Activated B cell treated with CpG ODN at 0.5 μM for 24 hours (primary cell): ENCODE results near the gene KEAP1. TPM values are rescaled to one million over a fixed set of nuclear protein-coding genes. Genes with fewer than 3 reads are reported as not detected.
A peak's percentile ranks its signal among the peaks of the same experiment; 100 is the strongest.

Source experiments
- ATAC-seq: fragments of 200-7000 bp; cut with Tn5 transposase; one replicate; pipeline ENCODE4 v1.10.0; 2021; ENCODE audit warnings: low read depth, mild to moderate bottlenecking, moderate library complexity
- CTCF ChIA-PET: fragments of 350-600 bp; sonication (Branson Sonifier 250); formaldehyde crosslinking; loops from one replicate; lab custom pipeline; 2021; ENCODE audit warnings: antibody characterized with exemption; lab: Charles Lee
- POLR2A ChIA-PET: fragments of 350-600 bp; sonication (Branson Sonifier 250); formaldehyde crosslinking; loops from one replicate; lab custom pipeline; 2021; ENCODE audit warnings: antibody characterized with exemption; lab: Charles Lee
- DNase-seq: peaks from one replicate; pipeline ENCODE4 v3.0.0; 2022
- H3K27ac Mint-ChIP-seq: one replicate; pipeline ENCODE4 v1.8.0; 2020; ENCODE audit warnings: mixed read lengths
- H3K27me3 Mint-ChIP-seq: one replicate; pipeline ENCODE4 v1.8.0; 2021; ENCODE audit warnings: mixed read lengths
- H3K36me3 Mint-ChIP-seq: one replicate; pipeline ENCODE4 v1.8.0; 2021; ENCODE audit warnings: low read depth, mixed read lengths
- H3K4me1 Mint-ChIP-seq: one replicate; pipeline ENCODE4 v1.8.0; 2021; ENCODE audit warnings: mixed read lengths
- H3K4me3 Mint-ChIP-seq: one replicate; pipeline ENCODE4 v1.8.0; 2020; ENCODE audit warnings: mild to moderate bottlenecking, mixed read lengths
- H3K9me3 Mint-ChIP-seq: one replicate; pipeline ENCODE4 v1.8.0; 2020; ENCODE audit warnings: mixed read lengths
- intact Hi-C: fragments of 100-400 bp; cut with micrococcal nuclease; formaldehyde crosslinking; loops from one replicate; pipeline ENCODE4 v1.15.1; 2024
- total RNA-seq: library from RNA; stranded (reverse); gene quantifications from 2 replicates; pipeline ENCODE4 v1.2.3, GENCODE V29; 2022
- TF ChIP-seq, protein P1 (sequence below): fragments of 200-600 bp; IDR thresholded peaks from one replicate; pipeline ENCODE4 v1.8.0; 2022; ENCODE audit warnings: antibody characterized with exemption, mild to moderate bottlenecking

The KEAP1 gene
- total RNA-seq, 1 donor from 2014 or later: 38.9 TPM

DNA sequence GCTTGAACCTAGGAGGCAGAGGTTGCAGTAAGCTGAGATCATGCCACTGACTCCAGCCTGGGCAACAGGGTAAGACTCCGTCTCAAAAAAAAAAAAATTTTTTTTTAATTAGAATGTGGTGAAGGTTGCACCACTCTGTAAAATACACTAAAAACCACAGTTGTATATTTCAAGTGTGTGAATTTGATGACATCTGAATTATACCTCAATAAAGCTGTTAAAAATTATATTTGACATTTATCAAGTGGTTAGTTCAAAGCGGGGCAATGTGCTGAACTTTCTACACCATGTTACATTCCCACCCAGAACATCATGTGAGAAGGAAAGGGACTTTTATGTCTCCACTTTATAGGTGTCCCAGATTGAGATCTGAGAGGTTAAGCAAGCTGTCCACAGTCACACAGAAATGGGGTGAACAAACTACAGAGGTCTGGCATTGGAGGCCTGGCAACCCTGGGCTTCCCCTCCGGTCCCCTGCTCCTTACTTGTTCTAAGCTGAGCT is 20.0 kb upstream of the KEAP1 start:
- Mint-ChIP-seq H3K4me3 (no peak overlapping the region), H3K9me3 (no peaks in the 10 kb centered on the region), H3K4me1 (peaks cover 13% of the 10 kb centered on the region), H3K36me3 (no peaks in the 10 kb centered on the region), H3K27ac (no peak overlapping the region), H3K27me3 (peaks cover 19% of the 10 kb centered on the region)
- no peak for ATAC-seq
- ChIA-PET CTCF (no interaction called here), POLR2A (interaction anchor here (0.6 to 0.7 kb wide), 2 partner anchors 23 to 39 kb away, joined by 4 to 7 read pairs; no protein-coding TSS in a partner anchor)
- no peak for DNase-seq
- intact Hi-C loops: no loop called here
- TF ChIP-seq, protein P1, sequence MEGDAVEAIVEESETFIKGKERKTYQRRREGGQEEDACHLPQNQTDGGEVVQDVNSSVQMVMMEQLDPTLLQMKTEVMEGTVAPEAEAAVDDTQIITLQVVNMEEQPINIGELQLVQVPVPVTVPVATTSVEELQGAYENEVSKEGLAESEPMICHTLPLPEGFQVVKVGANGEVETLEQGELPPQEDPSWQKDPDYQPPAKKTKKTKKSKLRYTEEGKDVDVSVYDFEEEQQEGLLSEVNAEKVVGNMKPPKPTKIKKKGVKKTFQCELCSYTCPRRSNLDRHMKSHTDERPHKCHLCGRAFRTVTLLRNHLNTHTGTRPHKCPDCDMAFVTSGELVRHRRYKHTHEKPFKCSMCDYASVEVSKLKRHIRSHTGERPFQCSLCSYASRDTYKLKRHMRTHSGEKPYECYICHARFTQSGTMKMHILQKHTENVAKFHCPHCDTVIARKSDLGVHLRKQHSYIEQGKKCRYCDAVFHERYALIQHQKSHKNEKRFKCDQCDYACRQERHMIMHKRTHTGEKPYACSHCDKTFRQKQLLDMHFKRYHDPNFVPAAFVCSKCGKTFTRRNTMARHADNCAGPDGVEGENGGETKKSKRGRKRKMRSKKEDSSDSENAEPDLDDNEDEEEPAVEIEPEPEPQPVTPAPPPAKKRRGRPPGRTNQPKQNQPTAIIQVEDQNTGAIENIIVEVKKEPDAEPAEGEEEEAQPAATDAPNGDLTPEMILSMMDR: no peak

DNA sequence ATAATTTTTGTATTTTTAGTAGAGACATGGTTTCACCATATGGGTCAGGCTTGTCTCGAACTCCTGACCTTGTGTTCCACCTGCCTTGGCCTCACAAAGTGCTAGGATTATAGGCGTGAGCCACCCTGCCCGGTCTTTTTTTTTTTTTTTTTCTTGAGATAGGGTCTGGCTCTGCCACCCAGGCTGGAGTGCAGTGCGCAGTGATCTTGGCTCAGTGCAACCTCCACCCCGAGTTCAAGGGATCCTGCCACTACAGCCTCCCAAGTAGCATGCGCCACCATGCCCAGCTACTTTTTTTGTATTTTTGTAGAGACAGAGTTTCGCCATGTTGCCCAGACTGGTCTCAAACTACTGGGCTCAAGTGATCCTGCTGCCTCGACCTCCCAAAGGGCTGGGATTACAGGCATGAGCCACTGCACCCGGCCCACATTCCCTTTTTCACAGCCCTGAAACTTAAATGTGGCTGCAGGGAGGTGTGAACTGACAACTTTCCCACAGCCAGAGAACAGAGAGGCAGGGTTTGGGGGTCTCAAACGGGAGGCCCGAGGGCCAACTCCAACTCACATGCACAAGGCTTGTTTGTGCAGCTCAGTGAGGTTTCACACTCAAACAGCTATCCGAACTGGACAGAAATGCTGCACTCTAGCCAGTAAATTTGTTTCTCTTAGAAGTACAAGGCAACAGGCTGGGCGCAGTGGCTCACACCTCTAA is 18.5 kb upstream of the KEAP1 start:
- Mint-ChIP-seq H3K4me1 (peaks cover 21% of the 10 kb centered on the region), H3K27me3 (peaks cover 26% of the 10 kb centered on the region), H3K36me3 (no peaks in the 10 kb centered on the region), H3K9me3 (no peaks in the 10 kb centered on the region), H3K4me3 (no peak overlapping the region), H3K27ac (no peak overlapping the region)
- ChIA-PET POLR2A (no interaction called here), CTCF (interaction anchor here (0.7 kb wide), 1 partner anchor 1187 kb away, joined by 3 read pairs; no protein-coding TSS in a partner anchor)
- no peak for DNase-seq
- intact Hi-C loops: no loop called here
- ATAC-seq: no peak
- TF ChIP-seq, protein P1: no peak

DNA sequence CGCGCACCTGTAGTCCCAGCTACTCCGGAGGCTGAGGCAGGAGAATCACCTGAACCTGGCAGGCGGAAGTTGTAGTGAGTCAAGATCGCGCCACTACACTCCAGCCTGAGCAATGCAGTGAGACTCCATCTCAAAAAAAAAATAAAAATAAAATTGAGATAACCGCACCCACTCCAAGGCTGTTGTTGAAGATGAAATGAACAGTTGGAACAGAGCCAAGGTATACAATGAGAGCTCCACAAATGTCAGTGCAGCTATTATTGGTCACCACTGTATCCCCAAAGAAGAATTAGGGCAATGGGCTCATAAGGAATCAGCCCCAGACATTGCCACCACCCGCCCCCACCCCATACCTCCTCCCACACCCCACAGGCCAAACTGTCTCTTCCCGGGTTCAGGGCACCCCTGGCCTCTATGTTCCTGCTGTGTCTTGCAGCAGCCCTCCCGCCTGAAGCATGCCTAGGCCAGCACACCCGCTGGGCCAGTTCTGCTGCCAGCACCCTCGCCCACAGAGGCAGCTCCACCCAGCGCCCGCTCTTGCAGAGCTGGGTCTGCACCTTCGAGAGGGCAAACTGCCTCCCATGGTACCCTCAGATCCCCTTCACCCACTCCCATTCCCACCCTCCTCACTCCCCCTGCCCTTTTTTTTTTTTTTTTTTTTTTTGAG is 17.6 kb upstream of the KEAP1 start:
- Mint-ChIP-seq H3K27ac (no peak overlapping the region), H3K36me3 (no peaks in the 10 kb centered on the region), H3K4me1 (peaks cover 23% of the 10 kb centered on the region), H3K27me3 (peaks cover 32% of the 10 kb centered on the region), H3K9me3 (no peaks in the 10 kb centered on the region), H3K4me3 (no peak overlapping the region)
- POLR2A ChIA-PET: interaction anchor here (0.6 kb wide), 1 partner anchor 262 kb away, joined by 3 read pairs; no protein-coding TSS in a partner anchor
- TF ChIP-seq, protein P1: no peak
- intact Hi-C loops: no loop called here
- CTCF ChIA-PET: no interaction called here
- DNase-seq (no peak), ATAC-seq (no peak)

DNA sequence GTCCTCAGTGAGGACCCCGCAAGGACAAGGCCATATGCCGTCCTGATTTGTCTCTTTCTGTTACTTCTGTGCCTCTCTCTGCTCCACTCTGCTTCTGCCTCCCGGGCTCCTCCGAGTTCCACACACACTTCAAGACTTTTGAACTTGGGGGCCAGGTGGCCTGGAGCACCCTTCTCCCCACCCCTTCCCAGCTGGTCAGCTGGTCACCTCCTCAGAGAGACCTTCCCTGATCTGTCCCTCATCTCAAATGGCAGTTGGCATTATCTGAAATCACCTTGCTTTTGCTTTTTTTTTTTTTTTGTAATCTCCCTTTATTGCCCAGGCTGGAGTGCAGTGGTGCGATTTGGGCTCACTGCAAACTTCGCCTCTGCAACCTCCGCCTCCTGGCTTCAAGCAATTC is 16.3 kb upstream of the KEAP1 start:
- ChIA-PET POLR2A (no interaction called here), CTCF (no interaction called here)
- H3K4me3 Mint-ChIP-seq: peak overlapping the region; percentile 24
- TF ChIP-seq, protein P1: no peak
- H3K27me3 Mint-ChIP-seq: peaks cover 40% of the 10 kb centered on the region
- H3K36me3 Mint-ChIP-seq: no peaks in the 10 kb centered on the region
- ATAC-seq (no peak), DNase-seq (no peak)
- peaks cover 25% of the 10 kb centered on the region for H3K4me1 Mint-ChIP-seq
- no peaks in the 10 kb centered on the region for H3K9me3 Mint-ChIP-seq
- no peak overlapping the region for H3K27ac Mint-ChIP-seq
- intact Hi-C loops: no loop called here
